Measurements from ENCODE around the gene TIMM44.

GRCh38 chr19:7879836-7880235, 63.6 kb downstream of the TIMM44 start:
- TF ChIP-seq EZH2phosphoT487 (IDR thresholded peaks at IDR 0.05; ENCODE audit: borderline replicate concordance, low read depth, low read length): no peak
- TF ChIP-seq CTCF (conservative IDR thresholded peaks at IDR 0.05; ENCODE audit: low read length): no peak

All from OCI-LY7 (cell line).